Astrocyte of the spinal cord (primary cell): ENCODE results near the gene PYY.

Experiments used
- DNase-seq: peaks from one replicate; pipeline ENCODE4 v3.0.0; 2011; ENCODE audit warnings: low read depth, low spot score
- H3K4me3 ChIP-seq: 2 replicates; pipeline ENCODE4 v1.5.1; 2011; ENCODE audit warnings: low read depth, mild to moderate bottlenecking, low read length, moderate library complexity
- CTCF ChIP-seq: IDR thresholded peaks from 2 replicates; pipeline ENCODE4 v1.5.1; 2012; ENCODE audit warnings: low read depth, mild to moderate bottlenecking, low read length, inconsistent platforms
- in situ Hi-C: cut with HindIII; loops from 2 replicates; pipeline ENCODE4 v1.10.0; 2017; ENCODE audit warnings: low sequenced_read_pairs

The PYY gene

GRCh38 chr17:43927060-43927864 is 26.5 kb downstream of the PYY start:
- DNase-seq = no peak
- H3K4me3 ChIP-seq = no peak overlapping the region
- no peak for TF ChIP-seq CTCF
- in situ Hi-C loops = no loop called here

GRCh38 chr17:43924558-43924957 is 29.2 kb downstream of the PYY start:
- DNase-seq = no peak
- in situ Hi-C loops = no loop called here
- TF ChIP-seq CTCF = no peak
- H3K4me3 ChIP-seq = no peak overlapping the region

GRCh38 chr17:43920500-43921095 is 33.1 kb downstream of the PYY start:
- in situ Hi-C loops = no loop called here
- no peak for DNase-seq
- no peak overlapping the region for H3K4me3 ChIP-seq
- no peak for TF ChIP-seq CTCF

- in situ Hi-C loops = no loop called here
- no peak for DNase-seq
- TF ChIP-seq CTCF = no peak
- no peak overlapping the region for H3K4me3 ChIP-seq
These were observed 35.7 kb downstream of the PYY start for GRCh38 chr17:43918026-43918389.

GRCh38 chr17:43917348-43918025 is 36.3 kb downstream of the PYY start:
- peak; percentile 70 for TF ChIP-seq CTCF
- in situ Hi-C loops = no loop called here
- peak; percentile 18 for DNase-seq
- no peak overlapping the region for H3K4me3 ChIP-seq

GRCh38 chr17:43917016-43917347 is 36.8 kb downstream of the PYY start:
- TF ChIP-seq CTCF = no peak
- in situ Hi-C loops = no loop called here
- H3K4me3 ChIP-seq = no peak overlapping the region
- DNase-seq = no peak
